Measurements from ENCODE around the gene GCGR. TPM values are rescaled to one million over a fixed set of nuclear protein-coding genes. Genes with fewer than 3 reads are reported as not detected.
A peak's percentile ranks its signal among the peaks of the same experiment; 100 is the strongest.

The GCGR gene
- total RNA-seq, 2 donors from 2014 or later: 0.52 to 5.3 TPM

DNA sequence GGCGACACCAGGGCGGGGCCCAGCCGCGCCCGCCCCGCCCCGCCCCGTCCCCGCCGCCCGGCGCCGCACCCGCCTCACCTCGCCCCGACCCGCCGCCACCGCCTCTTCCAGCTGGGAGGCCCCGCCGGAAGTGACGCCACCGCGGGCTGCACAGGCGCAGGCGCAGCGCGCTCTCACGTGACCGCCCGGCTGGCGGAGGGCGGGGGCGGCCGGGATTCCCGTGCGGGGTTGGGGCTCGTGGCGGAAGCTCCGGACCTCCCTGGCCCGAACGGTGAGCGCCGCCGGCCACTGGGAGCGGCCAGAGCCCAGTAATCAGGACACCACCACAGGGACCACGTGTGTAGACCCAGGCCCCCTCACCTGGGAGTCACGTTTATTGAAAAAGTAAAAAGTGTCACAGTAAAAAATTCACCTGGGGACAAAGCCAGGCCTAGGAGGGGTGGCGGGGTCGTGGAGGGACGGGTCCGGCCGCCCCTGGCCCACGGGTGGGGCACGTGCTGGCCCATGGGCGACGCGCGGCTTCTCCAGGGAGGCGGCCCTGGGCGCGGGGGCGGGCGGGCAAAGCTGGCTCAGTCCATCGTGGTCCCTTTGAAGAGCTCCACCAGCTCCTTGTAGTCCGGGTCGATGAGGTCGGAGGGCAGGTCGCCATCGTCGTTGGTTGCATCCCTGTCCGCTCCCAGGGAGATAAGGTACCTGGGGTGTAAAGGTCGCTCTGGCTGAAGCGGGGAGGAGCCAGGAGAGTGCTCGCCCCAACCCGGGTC, 29.4 kb downstream of the GCGR start, which contains the start of gene MCRIP1:
Gene MCRIP1, minus strand, starts transcription at position 132 of the 761 bp plus-strand sequence. CDS start 8,785 bp downstream, outside the sequence.
- H3K4me3 ChIP-seq: peak within 1 kb of the TSS; percentile 53 to 61
- peak within 1 kb of the TSS; percentile 87 to 95 (median 92) for H3K27ac ChIP-seq
- TF ChIP-seq POLR2A (IDR thresholded peaks at IDR 0.05) (peak; percentile 80 to 93 (median 91)), CTCF (IDR thresholded peaks at IDR 0.05) (peak in 1 of 7 experiments; percentile 7)
- ATAC-seq (peak; percentile 94), DNase-seq (peak; percentile 96 to 97 (median 96))
- intact Hi-C loops (cut with DNase I): no loop called here
- 0 to 2% methylated on average over 11 to 69 of the region's 76 CpGs for WGBS, 2 donors
- H3K9me3 ChIP-seq: no peaks in the 10 kb centered on the region
- no peaks in the 10 kb centered on the region for H3K36me3 ChIP-seq (replicated peaks in 1 of 2; ENCODE audit: insufficient read depth in 1 of 2, low read depth in 2 of 2)
- peaks cover 31% of the 10 kb centered on the region for H3K4me1 ChIP-seq
- H3K27me3 ChIP-seq: no peaks in the 10 kb centered on the region

- Histone ChIP-seq H3K9me3 (no peaks in the 10 kb centered on the region), H3K4me3 (peak overlapping the region in 1 of 2 donors; percentile 22), H3K27me3 (no peaks in the 10 kb centered on the region), H3K4me1 (peaks cover 24% of the 10 kb centered on the region), H3K27ac (peak overlapping the region; percentile 87 to 95 (median 92)), H3K36me3 (replicated peaks in 1 of 2; ENCODE audit: insufficient read depth in 1 of 2, low read depth in 2 of 2) (no peaks in the 10 kb centered on the region)
- whole genome bisulfite sequencing, 2 donors: 82 to 85% methylated on average over 24 to 31 of the region's 31 CpGs
- DNase-seq: no peak
- no peak for TF ChIP-seq CTCF (IDR thresholded peaks at IDR 0.05)
- no peak for TF ChIP-seq POLR2A (IDR thresholded peaks at IDR 0.05)
- intact Hi-C loops (cut with DNase I): no loop called here
- no peak for ATAC-seq
Observed at GRCh38 chr17:81833921-81834830, 30.2 kb downstream of the GCGR start.

GRCh38 chr17:81834831-81835267, 30.9 kb downstream of the GCGR start, which contains the start of gene PPP1R27:
TSS of gene PPP1R27 (minus strand) at chr17:81835050. CDS start at chr17:81834953, 97 bp downstream.
- Histone ChIP-seq H3K36me3 (replicated peaks in 1 of 2; ENCODE audit: insufficient read depth in 1 of 2, low read depth in 2 of 2) (no peaks in the 10 kb centered on the region), H3K9me3 (no peaks in the 10 kb centered on the region), H3K27ac (peak within 1 kb of the TSS in 3 of 4 donors; percentile 91 to 95 (median 93)), H3K27me3 (no peaks in the 10 kb centered on the region), H3K4me3 (no peak within 1 kb of the TSS), H3K4me1 (peaks cover 24% of the 10 kb centered on the region)
- ATAC-seq (no peak), DNase-seq (no peak)
- TF ChIP-seq CTCF (IDR thresholded peaks at IDR 0.05) (no peak), POLR2A (IDR thresholded peaks at IDR 0.05) (no peak)
- intact Hi-C loops (cut with DNase I): no loop called here
- 82 to 87% methylated on average over 11 to 15 of the region's 26 CpGs for WGBS, 2 donors

- Histone ChIP-seq H3K27me3 (no peaks in the 10 kb centered on the region), H3K4me3 (no peak overlapping the region), H3K9me3 (no peaks in the 10 kb centered on the region), H3K36me3 (replicated peaks in 1 of 2; ENCODE audit: insufficient read depth in 1 of 2, low read depth in 2 of 2) (no peaks in the 10 kb centered on the region), H3K27ac (no peak overlapping the region), H3K4me1 (peaks cover 31% of the 10 kb centered on the region)
- no peak for DNase-seq
- no peak for ATAC-seq
- 67 to 76% methylated on average over 8 to 9 of the region's 9 CpGs for WGBS, 2 donors
- TF ChIP-seq CTCF (IDR thresholded peaks at IDR 0.05): no peak
- TF ChIP-seq POLR2A (IDR thresholded peaks at IDR 0.05): no peak
- intact Hi-C loops (cut with DNase I): no loop called here
Observed at GRCh38 chr17:81837641-81838040, 33.7 kb downstream of the GCGR start.

Measured in body of pancreas (tissue), 4 donors.